GOT3 (cell line): ENCODE data around the gene SNN.

Experiments
- DNase-seq: peaks from one replicate; lab custom pipeline; 2025; ENCODE audit warnings: mixed read lengths; lab: John Stamatoyannopoulos, UW

The SNN gene

DNA sequence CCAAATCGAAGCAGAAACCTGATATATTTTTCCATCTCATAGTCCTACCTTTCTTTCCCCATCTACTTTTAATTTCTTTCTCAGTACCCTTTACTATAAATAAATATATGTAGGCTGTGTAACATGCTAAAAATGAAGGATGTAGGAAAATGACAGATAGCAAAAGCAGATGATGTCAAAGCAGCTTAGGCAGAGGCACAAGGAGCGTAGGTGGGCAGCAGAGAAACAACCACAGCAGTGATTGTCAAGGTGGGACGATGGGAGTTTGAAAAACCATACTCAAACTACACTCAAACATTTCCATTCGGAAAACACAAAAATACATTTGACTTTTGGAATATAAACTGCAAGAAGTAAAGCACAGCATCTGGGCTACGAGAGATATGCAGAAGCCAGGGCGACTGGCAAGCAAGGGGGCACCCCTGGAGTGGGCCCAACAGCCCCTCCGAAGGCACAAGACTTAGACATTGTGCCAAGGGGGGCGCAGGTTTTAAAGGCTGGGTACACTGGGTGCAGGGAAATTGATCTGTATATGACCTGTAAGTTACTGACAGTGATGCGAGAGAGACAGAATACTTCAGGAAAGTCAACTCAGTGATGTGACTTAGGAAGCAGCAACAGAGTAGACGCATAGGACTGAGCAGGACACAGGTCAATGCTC lies 31.1 kb downstream of the SNN start:
- no peak for DNase-seq

- DNase-seq = no peak
These were observed 32.2 kb downstream of the SNN start for GRCh38 chr16:11700264-11701029.

DNA sequence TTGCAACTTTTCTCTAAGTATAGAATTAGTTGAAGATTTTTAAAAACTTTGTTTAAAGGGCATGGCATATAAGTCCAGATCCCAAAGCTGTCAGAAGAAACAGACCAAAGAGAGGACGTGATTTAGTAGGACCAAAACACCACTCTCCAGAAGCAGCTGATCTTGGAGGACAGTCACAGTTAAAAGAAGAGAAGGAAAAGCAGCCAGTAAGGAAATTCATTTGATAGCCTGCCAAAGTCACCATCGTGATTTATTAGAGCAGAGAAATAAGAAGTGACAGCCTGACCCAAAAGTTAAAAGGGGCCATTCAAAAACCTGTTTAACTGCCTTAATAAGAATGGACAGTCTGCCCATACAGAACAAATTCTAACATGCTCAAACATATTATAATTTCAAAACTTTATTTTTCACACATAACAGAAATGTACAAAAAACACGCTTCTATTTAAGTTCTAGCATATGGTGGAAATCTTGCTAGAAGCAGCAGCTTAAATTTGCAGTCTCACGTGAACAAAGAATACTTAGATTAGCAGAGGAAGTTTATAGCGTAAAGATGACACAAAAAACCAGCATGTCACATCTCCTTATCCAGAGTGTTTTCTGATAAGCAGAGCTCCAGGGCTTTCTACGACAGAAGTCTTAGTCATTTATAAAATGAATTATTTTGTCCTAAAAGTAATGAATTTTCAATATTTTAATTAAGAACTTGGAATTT lies 37.2 kb downstream of the SNN start:
- DNase-seq = no peak

DNA sequence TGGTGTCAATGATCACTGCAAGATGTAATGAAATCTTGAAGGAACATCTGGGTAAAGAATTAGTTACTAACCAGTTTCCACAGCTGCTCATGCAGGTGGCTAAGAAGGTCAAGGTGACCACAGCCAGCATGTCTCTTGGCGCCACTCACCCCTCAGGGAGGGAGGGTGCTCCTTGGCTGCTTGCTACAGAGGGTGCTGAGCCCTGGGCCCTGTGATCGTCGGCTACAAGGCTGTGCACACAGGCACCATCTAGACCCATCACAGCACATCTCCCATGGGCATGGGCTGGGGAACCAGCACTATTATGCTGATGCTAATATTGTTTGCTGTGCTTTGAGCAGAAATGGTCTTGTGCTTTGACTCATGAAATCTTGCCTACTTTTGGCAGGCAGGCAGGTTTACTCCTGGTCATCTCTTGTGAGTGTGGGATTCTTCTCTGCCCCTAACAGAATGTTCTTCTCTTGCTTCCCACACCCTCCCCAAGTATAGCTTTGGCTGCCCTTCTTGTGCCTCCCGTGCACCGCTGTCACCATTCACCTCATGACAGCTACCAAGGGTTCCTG lies 38.0 kb downstream of the SNN start:
- DNase-seq = no peak

GRCh38 chr16:11707679-11708197 lies 39.5 kb downstream of the SNN start:
- no peak for DNase-seq

DNA sequence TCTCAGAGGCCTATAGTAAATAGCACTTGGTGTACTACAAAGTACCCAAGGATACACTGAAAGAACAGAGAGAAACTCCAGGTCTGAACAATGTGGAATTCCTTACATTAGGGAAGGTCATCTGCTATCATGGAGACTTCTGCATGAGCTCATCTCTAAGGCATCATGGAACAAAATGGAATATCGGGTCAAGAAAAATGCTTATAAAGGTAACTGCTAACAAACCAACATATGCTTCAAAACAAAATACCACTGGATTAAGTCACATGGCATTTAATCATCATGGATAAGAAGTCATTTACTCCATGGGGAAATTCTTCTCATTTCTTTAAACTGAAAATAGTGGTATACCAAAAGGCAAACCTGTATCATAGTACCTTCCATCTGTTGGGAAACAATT lies 40.2 kb downstream of the SNN start:
- no peak for DNase-seq

DNA sequence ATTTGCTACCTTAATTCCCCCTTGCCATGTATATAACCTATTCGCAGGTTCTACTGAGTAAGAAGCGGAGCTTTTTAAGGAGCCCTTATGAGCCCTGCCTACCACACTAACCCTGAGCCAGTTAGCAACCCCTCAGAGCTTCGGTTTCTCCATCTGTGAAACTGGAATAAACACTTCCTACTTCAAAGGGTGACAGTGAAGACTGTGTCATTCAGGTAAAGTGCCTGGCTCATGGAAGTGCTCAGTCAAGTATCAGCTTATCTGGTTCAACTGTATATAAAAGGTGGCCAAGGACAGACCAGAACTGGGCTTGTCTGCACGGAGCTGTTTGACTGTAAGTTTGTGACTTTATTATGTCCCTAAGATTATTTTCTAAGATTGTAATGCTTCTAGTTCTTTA lies 43.4 kb downstream of the SNN start:
- no peak for DNase-seq

GRCh38 chr16:11712122-11712521 lies 43.9 kb downstream of the SNN start:
- DNase-seq = no peak

GRCh38 chr16:11715246-11715947 lies 47.1 kb downstream of the SNN start:
- DNase-seq = no peak

- DNase-seq = no peak
These were observed 48.1 kb downstream of the SNN start for GRCh38 chr16:11716336-11716735.

- no peak for DNase-seq
These were observed 49.6 kb downstream of the SNN start for GRCh38 chr16:11717811-11718210.

- no peak for DNase-seq
These were observed 50.9 kb downstream of the SNN start for GRCh38 chr16:11719171-11719570.

DNA sequence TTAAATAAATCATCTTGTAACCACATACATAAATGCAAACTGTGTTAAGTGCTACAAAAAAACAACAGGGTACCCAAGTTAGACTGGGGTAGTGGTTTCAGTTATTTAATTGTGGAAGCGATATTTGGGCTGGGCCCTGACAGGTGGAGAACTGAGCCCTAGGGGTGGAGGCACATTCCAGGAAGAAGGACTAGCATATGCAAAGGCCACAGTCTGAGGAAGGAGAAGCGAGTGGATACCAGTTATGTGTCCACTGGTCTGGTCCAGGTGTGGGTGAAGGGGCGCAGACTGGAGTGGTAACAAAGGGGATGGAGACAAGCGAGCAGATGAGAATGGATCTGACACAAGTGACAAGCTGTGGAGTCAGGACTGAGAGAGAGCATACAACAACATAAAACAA lies 51.5 kb downstream of the SNN start:
- no peak for DNase-seq

DNA sequence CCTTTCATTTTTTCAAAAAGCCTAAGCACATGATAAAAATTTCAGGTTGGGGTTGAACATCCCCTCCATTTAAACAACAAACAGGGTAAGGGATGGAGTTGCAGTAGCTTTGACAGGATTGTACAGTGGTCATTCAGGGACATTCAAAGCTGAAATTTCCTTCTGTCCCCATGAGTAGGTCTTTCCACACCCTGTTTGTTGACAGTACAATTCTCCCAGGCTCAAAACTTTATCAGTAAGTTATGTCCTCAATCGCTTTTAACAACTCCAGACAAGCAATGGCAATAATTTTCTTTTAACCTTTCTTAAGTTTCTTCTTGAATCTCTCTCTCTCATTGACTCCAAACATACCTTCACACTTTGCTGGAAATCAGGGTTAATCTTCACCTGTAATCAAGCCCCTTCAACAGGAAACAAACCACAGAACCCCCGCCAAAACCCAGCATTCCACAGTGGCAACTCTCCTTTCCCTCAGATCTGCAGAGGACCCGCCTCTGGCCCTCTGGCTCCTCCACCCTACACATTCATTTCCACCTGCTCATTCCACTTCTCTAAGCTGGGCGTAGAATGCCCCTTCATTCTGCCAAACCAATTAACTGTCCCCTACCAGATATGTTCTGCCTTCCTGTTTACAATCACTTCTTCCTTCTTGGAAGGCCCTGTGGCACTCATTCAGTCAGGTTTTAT lies 53.7 kb downstream of the SNN start:
- no peak for DNase-seq

GRCh38 chr16:11722468-11722808 lies 54.2 kb downstream of the SNN start:
- no peak for DNase-seq

DNA sequence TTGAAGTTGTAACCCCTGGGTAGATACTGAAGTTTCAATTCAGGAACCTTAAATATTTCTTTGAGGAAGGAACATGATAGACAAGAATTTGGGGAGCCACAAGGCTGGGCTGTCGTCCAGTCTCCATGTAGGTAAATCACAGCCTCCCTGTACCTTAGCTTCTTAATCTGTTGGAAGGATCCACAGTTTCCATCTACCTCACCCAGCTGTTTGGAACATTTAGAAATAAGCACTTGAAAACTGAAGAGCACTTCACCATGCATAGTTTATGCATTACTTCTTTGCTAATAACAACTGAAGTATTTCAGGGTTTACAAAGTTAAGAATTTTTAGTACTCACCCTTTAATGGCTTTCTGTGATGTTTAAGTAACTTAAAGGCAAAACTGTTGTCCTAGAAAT lies 57.2 kb downstream of the SNN start:
- DNase-seq = no peak

GRCh38 chr16:11726008-11726407 lies 57.8 kb downstream of the SNN start:
- DNase-seq = no peak

DNA sequence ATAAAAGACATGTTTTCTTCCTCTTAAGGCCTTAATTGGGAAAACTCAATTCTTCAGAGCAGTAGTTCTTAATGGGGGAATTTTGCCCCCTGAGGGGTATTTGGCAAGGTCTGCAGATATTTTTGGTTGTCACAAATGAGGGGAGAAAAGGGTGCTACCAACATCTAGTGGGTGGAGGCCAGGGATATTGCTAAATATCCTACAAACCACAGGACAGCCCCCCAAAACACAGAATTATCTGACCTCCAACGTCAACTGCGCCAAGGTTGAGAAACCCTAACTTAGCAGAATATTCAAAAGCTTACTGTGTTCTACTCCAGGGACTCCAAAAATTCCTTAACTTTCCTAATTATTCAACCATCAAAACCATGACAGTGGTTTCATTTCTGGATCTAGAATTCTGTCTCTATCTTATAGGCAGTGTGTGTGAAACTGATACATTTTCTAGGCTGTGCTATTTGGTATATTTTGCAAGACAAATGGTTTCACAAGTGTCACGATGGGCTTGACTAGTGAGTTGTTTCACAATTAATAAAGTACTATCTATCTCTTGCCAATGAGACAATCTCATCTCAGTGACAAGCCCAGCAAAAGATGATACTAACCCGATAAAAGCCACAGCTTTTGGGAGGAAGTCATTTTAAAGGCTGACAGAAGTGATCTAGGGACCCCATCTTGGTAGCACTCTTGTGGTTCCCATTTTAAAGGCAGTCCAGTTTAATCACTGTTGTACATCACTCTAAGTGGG lies 59.7 kb downstream of the SNN start:
- DNase-seq = no peak
